ENCODE measurements around the gene CR2. TPM values are rescaled to one million over a fixed set of nuclear protein-coding genes. Genes with fewer than 3 reads are reported as not detected.
"Not testable (repeated sequence)": the region's sequence is repeated elsewhere in the genome, so short reads cannot be mapped to it uniquely, and the experiment has no call there.

Gene CR2
- polyA plus RNA-seq, 1 experiment = not detected

DNA sequence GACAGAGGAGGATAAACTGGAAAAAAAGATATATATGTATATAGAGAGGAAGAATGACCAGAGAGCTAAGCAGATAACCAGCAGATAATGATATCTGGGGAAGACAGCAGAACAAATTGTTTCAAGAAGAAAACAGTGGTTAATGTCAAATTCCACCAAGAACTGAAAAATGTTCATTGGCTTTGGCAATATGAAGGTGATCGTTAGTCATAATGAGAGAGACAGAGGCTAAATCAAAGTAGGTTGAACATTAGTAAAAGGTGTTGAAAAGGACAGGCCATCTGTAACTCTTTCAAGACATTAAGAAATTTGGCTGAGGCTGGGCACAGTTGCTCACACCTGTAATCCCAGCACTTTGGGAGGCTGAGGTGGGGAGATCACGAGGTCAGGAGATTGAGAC, 25.3 kb upstream of the CR2 start:
- ChIA-PET CTCF (interaction anchor here (0.5 to 1.7 kb wide), 2 partner anchors 20 to 23 kb away, joined by 4 read pairs; no protein-coding TSS in a partner anchor), POLR2A (no interaction called here)
- Histone ChIP-seq H3K9me3 (ENCODE audit: control insufficient read depth, insufficient read depth, low read length) (no peaks in the 10 kb centered on the region; the same call in 1 of the 2 replicates), H3K27me3 (ENCODE audit: control insufficient read depth, insufficient read depth, low read length) (no peaks in the 10 kb centered on the region), H3K27ac (ENCODE audit: low read depth, low read length) (no peak overlapping the region), H3K4me3 (ENCODE audit: low read depth, low read length) (no peak overlapping the region)
- TF ChIP-seq, protein P1, sequence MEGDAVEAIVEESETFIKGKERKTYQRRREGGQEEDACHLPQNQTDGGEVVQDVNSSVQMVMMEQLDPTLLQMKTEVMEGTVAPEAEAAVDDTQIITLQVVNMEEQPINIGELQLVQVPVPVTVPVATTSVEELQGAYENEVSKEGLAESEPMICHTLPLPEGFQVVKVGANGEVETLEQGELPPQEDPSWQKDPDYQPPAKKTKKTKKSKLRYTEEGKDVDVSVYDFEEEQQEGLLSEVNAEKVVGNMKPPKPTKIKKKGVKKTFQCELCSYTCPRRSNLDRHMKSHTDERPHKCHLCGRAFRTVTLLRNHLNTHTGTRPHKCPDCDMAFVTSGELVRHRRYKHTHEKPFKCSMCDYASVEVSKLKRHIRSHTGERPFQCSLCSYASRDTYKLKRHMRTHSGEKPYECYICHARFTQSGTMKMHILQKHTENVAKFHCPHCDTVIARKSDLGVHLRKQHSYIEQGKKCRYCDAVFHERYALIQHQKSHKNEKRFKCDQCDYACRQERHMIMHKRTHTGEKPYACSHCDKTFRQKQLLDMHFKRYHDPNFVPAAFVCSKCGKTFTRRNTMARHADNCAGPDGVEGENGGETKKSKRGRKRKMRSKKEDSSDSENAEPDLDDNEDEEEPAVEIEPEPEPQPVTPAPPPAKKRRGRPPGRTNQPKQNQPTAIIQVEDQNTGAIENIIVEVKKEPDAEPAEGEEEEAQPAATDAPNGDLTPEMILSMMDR (IDR thresholded peaks at IDR 0.05; ENCODE audit: low read depth, low read length) = no peak
- no peak for DNase-seq (ENCODE audit: low read depth, low spot score)

DNA sequence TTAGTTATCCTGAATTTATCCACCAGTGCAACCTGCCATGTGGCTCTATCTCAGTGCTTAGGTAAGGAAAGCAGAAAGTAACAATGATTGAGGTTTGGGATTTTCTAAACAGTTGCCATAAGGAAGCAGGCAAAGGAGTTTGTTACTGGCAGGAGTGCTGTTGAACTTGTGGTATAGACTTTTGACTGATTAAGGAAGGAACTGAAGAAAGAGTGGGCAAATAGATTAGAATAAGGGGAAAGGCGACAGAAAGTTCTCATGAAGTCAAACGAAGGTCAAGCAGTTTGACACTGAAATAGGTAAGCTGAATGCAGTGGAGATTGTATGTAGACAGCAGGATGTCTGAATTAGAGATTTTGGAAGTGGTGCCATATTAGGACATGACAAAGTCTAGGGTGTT, 24.2 kb upstream of the CR2 start:
- CTCF ChIA-PET = interaction anchor here (1.6 kb wide), 1 partner anchor 25 kb away, joined by 6 read pairs; no protein-coding TSS in a partner anchor
- POLR2A ChIA-PET = no interaction called here
- no peak for DNase-seq (ENCODE audit: low read depth, low spot score)
- TF ChIP-seq, protein P1 (IDR thresholded peaks at IDR 0.05; ENCODE audit: low read depth, low read length) = no peak
- Histone ChIP-seq H3K27me3 (ENCODE audit: control insufficient read depth, insufficient read depth, low read length) (no peaks in the 10 kb centered on the region), H3K27ac (ENCODE audit: low read depth, low read length) (no peak overlapping the region), H3K9me3 (ENCODE audit: control insufficient read depth, insufficient read depth, low read length) (no peaks in the 10 kb centered on the region; the same call in 1 of the 2 replicates), H3K4me3 (ENCODE audit: low read depth, low read length) (no peak overlapping the region)

DNA sequence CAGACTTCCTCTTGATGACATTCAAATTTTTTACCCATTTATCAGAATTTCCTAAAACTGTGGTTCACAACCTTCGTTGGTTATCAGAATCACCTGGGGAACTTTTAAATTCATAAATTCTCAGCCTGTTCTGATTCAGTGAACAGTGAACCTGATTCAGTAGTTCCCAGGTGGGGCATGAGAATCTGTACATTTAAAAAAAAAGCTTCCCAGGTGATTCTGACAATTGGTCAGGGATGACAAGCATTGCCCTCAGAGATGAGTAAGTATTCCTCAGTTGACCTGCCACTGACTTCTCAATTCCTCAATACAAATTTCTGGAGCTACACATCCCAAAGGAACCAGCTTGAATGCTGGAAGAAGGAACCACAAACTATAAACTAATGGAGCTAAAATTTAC, 23.5 kb upstream of the CR2 start:
- ChIA-PET CTCF (interaction anchor here (1.6 kb wide), 1 partner anchor 25 kb away, joined by 6 read pairs; no protein-coding TSS in a partner anchor), POLR2A (no interaction called here)
- Histone ChIP-seq H3K9me3 (ENCODE audit: control insufficient read depth, insufficient read depth, low read length) (no peaks in the 10 kb centered on the region), H3K4me3 (ENCODE audit: low read depth, low read length) (no peak overlapping the region), H3K27ac (ENCODE audit: low read depth, low read length) (no peak overlapping the region), H3K27me3 (ENCODE audit: control insufficient read depth, insufficient read depth, low read length) (no peaks in the 10 kb centered on the region)
- TF ChIP-seq, protein P1 (IDR thresholded peaks at IDR 0.05; ENCODE audit: low read depth, low read length) = no peak
- DNase-seq (ENCODE audit: low read depth, low spot score) = no peak

DNA sequence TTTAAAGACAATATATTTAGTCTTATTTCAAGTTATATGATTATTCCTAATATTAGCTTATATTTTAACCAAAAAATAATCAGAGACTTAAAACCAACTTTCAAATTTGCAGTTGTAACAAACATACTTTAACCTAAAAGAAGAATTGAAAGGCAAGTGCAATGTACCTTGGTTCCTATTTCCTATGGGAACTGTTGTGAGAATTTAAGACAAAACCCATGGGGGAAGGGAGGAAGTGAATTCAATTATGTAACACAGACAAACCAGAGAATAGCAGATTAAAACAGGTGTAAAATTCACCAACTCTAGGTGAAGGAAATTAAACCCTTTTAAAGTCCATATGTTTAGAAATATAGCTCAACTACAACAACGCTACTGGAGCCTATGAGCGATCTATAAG, 22.6 kb upstream of the CR2 start:
- H3K4me3 ChIP-seq (ENCODE audit: low read depth, low read length) = no peak overlapping the region
- H3K27me3 ChIP-seq (ENCODE audit: control insufficient read depth, insufficient read depth, low read length) = no peaks in the 10 kb centered on the region
- CTCF ChIA-PET = interaction anchor here (1.6 kb wide), 1 partner anchor 26 kb away, joined by 6 read pairs; no protein-coding TSS in a partner anchor
- no peaks in the 10 kb centered on the region for H3K9me3 ChIP-seq (ENCODE audit: control insufficient read depth, insufficient read depth, low read length)
- POLR2A ChIA-PET = no interaction called here
- no peak for DNase-seq (ENCODE audit: low read depth, low spot score)
- TF ChIP-seq, protein P1 (IDR thresholded peaks at IDR 0.05; ENCODE audit: low read depth, low read length) = no peak
- H3K27ac ChIP-seq (ENCODE audit: low read depth, low read length) = no peak overlapping the region

DNA sequence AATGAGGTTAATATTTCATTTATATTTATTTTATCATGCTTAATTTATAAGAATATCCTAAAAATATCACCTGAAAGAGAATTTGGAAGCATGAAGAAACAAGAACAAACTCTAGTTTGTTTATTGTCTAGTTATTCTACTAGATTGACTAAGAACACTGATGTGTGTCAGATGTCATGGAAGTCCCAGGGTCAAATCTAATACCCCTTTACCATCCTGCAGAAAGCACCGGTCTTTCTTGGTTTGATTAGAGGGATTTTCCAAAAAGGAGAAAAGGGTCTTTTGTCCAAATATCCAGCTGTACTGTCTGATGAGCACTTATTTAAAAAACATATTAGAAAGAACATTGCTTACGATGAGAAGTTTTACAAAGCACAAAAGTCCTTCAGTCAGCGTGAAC, 20.7 kb upstream of the CR2 start:
- no peak overlapping the region for H3K4me3 ChIP-seq (ENCODE audit: low read depth, low read length)

DNA sequence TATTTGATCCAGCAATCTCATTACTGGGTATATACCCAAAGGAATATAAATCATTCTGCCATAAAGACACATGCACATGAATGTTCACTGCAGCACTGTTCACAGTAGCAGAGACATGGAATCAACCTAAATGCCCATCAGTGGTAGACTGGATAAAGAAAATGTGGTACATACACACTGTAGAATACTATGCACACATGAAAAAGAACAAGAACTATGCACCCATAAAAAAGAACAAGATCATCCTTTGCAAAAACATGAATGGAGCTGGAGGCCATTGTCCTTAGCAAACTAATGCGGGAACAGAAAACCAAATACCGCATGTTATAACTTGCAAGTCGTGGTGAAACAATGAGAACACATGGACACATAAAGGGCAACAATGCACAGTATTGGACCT, 17.4 kb upstream of the CR2 start:
- CTCF ChIA-PET = interaction anchor here (1.3 kb wide), 1 partner anchor 32 kb away, joined by 5 read pairs; no protein-coding TSS in a partner anchor
- H3K9me3 ChIP-seq (ENCODE audit: control insufficient read depth, insufficient read depth, low read length); POLR2A ChIA-PET: not testable (repeated sequence)

More for the DNA sequence above, 20.7 kb upstream of the CR2 start:
- no peaks in the 10 kb centered on the region for H3K9me3 ChIP-seq (ENCODE audit: control insufficient read depth, insufficient read depth, low read length)
- H3K27ac ChIP-seq (ENCODE audit: low read depth, low read length) = no peak overlapping the region
- CTCF ChIA-PET = no interaction called here
- no peaks in the 10 kb centered on the region for H3K27me3 ChIP-seq (ENCODE audit: control insufficient read depth, insufficient read depth, low read length)
- POLR2A ChIA-PET = no interaction called here
- no peak for DNase-seq (ENCODE audit: low read depth, low spot score)
- TF ChIP-seq, protein P1 (IDR thresholded peaks at IDR 0.05; ENCODE audit: low read depth, low read length) = no peak

More for the DNA sequence above, 17.4 kb upstream of the CR2 start:
- not testable (repeated sequence) for H3K27ac ChIP-seq (ENCODE audit: low read depth, low read length); H3K27me3 ChIP-seq (ENCODE audit: control insufficient read depth, insufficient read depth, low read length); H3K4me3 ChIP-seq (ENCODE audit: low read depth, low read length); DNase-seq (ENCODE audit: low read depth, low spot score)

Measured in AG04450 (cell line).